NCI-H1105 treated with DMSO at 0.1 percent for 48 hours (cell line): ENCODE data around the gene MOSMO.

Experiments
- DNase-seq: peaks from one replicate; lab custom pipeline; 2025; lab: John Stamatoyannopoulos, UW

Gene MOSMO

DNA sequence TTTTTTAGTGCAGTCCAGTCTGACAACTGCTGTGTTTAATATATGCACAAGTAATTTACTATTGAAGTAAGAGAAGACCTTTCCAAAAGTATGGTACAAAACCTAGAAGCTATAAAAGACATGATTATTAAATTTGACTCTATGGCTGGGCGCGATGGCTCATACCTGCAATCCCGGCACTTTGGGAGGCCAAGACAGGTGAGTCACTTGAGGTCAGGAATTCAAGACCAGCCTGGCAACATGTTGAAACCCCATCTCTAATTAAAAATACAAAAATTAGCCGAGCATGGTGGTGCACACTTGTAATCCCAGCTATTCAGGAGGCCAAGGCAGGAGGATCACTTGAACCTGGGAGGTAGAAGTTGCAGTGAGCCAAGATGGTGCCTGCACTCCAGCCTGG, 43.1 kb downstream of the MOSMO start:
- DNase-seq: no peak

DNA sequence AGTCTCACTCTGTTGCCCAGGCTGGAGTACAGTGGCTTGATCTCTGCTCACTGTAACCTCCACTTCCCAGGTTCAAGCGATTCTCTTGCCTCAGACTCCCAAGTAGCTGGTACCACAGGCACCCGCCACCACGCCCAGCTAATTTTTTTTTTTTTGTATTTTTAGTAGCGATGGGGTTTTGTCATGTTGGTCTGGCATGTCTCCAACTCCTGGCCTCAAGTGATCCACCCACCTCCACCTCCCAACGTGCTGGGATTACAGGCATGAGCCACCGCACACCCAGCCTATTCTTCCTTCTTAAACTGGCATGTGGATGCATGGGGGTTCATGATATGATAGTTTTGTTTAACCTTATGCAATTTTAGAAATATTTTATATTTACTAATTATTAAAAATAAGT, 45.1 kb downstream of the MOSMO start:
- DNase-seq: no peak

- DNase-seq: no peak
Observed at GRCh38 chr16:22053921-22054341, 46.0 kb downstream of the MOSMO start.

DNA sequence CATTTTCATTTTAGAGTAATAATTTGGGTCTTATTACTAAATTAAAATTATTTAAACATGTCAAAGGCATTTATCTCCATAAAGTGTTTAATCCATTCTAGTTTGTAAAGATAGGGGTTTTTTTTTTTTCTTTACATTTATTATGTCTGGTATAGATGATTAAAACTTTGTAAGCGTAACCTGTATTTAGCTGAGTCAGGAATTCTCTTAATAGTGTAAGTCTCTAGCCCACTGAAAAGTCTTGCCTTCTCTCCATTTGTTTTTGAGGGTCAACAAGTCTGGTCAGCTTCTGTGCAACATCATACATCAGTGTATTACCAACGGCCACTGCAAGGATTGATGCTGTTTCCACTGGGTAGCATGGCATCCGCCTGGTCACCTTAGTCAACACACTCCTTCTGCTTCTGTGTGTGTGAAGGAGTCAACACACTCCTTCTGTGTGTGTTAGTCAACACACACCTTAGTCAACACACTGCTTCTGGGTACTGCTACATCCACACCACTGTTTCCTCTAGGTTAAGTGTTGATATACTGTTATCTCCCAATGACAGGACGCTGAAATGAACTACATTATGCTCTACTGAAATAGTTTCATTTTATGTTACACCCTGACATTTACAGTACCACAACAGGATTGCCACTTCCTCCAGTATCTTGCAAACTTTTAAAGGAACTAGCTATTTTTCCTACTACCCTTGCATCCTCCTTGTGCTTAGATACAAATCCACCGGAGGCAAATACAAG, 47.1 kb downstream of the MOSMO start:
- no peak for DNase-seq

DNA sequence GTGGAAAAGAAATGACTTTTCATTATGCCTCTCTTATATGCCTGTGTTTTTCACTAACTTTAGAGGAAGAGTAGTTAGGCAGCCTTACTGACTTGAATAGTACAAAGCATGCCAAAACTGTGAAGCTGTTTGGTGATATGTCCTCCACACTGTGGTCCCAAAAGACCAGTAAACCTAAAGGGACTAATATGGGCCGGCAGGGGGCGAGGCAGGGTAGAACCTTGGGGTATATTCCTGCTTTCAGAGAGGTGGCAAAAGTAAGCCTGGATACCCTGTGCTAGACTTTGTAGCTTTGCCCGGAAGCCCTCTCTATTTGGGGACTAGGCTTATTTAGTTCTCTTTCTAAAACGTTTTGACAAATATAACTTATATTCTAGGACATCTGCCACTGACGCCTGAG, 48.0 kb downstream of the MOSMO start:
- DNase-seq: no peak

GRCh38 chr16:22063888-22064467, 56.1 kb downstream of the MOSMO start:
- no peak for DNase-seq

DNA sequence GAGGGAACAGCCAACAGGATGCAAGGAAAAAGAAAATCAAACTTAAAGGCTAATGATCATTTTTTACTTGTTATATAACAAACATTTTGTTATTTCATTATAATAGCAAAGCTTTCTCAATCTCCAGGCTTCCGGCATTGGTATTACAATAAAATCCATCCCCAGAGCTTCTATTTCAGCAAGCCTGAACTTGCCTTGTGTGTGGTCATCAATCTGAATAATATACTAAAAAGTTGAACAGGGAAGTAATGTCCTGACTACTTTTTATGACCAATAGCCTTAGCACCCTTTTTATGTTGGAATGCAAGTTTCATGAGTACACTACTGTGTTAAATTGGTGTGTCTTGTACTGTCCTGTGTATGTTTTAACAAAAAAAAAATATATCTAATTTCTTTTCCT, 57.3 kb downstream of the MOSMO start:
- no peak for DNase-seq

DNA sequence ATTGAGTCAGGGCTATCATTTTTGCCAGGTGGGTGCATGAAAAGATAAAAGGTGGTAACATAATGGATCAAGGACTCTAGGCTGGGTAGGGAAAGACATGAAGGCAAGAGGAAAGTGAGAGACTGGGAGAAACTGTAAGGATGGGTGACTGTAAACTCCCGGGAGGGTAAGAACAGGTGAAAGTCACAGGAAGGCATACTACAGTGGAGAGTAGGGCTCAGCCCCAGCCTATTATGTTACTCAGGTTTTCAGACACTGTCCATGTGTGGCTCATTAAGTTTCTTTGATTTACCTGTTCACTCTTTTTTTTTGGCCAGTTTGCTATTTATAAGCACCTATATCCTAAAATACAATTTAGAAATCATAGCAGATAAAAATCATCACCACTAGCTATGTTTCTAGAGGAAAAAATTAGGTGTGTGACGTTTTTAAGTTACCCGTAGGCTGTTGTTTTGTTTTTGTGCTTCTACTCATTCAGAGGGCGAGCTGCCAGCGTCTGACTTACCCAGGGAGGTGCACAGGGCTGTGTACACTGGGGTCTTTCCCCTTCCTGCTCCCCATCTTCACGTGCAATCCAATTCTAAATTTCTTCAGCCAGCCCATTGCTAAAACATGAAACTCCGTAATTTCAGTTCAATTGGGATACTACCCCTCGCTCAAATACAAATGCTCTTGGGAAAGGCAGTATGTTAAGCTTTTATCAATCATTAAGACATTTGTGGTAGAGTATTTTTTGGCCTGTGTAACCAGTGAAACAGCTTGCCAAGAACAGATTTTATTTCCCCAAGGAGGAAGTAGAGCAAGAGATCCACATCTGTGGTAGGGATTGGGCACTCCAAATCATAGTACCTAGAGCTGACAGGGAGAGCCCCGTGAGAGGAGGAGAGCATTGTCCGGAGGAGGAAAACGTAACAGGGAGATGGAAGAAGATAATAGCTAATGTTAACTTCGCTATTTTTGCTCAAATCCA, 62.7 kb downstream of the MOSMO start:
- DNase-seq: no peak

GRCh38 chr16:22071331-22071910, 63.5 kb downstream of the MOSMO start:
- no peak for DNase-seq

DNA sequence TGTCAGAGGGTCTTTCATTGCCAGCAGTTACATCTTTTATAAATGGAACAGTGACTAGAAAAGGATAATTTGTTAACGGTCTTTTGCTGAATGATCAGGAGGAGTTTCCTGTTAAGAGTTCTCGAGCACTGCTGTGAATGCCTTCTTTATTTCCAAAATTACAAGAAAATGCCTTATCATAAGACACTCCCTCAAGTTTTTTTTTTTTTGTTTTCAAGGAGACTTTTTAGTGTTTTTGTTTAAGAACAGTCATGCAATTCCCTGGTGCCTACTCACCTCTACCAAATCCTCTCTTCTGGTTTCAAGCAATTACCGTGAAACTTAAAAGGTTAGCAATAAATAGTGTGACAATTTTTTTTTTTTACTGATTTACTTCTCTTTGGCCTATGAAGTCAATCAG, 65.4 kb downstream of the MOSMO start:
- DNase-seq: no peak

GRCh38 chr16:22075043-22075757, 67.3 kb downstream of the MOSMO start:
- DNase-seq: no peak

DNA sequence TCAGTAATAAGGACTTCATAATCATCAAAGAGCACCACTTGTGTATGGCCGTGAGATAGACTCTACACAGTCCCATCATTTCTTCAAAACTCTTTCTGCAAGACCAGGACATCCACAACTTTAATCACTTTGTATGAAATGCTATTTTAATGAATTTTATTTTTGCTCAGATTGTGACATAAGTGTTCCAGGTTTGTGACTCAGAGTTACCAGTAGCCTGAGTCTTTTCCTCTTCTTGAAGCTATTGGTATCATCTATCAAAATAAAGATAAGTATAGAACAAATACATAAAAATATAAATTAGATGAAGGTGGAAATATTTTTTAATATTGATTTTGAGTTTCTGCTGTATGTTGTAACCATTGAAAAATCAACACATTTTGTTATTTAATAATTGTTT, 67.9 kb downstream of the MOSMO start:
- DNase-seq: no peak

DNA sequence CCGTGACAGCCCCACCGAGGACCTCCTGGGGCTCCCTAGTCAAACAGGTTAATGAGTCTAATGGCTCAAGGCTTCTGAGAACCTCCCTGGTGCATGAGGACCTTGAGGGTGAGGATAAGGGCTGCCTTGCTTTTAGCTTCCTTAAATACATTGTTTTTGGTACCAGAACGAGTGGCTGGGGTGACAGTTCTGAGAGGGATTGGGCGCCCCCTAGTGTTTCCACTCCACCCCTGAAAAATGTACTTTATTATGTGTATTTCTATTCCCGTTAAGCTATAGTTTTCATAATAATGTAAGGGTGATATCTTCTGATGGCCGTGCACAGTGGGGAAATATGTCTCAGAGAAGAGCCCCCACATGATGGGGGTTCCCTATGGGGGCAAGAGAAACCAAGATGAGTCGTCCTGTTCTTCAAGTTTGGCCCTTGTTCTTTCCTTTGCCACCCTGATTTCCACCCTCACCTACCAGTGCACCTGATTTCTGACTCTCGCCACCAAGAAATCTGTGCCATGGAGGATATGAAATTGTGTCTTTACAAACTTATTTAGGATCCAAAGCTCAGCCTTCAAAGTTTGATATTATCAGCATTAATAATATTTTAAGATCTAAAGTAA, 69.9 kb downstream of the MOSMO start:
- peak; percentile 47 for DNase-seq

DNA sequence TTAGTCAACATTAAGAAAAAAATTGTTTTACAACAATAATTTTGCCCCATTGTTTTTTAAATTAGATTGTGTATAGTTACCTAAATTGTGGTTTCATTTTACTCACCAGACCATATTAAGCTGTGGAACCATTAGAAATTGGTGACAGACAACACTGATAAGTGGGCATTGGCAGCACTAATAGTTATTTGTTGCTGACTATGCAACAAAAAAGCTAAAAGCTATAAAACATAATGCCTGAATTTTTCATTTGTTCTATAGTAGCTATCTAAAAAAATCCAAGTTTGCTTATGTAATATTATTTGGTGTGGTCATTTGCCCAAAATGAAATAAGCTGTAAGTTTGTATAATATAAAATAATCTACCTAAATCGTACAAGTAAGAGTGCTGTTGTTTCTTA, 70.7 kb downstream of the MOSMO start:
- no peak for DNase-seq

DNA sequence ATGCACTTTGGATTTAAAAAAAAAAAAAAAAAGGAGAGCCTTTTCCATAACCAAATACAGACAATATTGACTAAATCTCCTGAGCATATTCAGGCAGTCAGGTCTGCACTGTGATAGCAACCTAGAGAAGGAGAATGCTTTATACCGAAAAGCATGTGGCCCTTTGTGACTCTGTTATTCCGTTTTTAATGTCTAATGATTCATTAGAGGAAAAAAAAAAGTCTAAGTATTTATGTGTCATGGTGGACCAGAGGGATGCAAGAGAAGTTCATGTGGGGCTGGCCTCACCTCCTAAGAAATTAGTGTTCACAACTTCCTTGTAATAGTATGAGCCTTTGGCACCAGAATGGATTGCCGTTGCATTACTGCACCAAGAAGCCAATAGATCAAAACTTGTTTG, 73.1 kb downstream of the MOSMO start:
- no peak for DNase-seq

- no peak for DNase-seq
Observed at GRCh38 chr16:22086440-22086839, 78.5 kb downstream of the MOSMO start.

GRCh38 chr16:22088642-22089041, 80.7 kb downstream of the MOSMO start:
- DNase-seq: no peak

DNA sequence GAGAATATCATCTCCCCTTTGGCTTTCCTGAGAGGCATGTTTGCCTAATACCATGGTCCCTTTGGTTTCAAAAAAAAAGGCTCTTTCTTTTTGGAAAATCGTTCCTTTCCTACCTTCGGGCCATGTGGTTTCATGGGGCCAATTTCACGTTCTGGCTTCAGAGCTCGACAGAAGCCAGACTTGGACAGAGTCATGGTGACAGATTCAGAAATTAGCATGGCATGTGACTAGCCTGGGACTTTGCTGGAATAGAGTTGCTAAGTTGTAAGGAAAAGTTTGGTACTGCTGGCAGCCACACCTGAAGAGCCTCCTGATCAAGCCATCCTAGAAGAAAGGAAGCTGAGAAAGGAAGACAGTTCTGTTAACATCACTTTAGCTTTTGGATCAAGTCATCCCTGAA, 82.0 kb downstream of the MOSMO start:
- DNase-seq: no peak

DNA sequence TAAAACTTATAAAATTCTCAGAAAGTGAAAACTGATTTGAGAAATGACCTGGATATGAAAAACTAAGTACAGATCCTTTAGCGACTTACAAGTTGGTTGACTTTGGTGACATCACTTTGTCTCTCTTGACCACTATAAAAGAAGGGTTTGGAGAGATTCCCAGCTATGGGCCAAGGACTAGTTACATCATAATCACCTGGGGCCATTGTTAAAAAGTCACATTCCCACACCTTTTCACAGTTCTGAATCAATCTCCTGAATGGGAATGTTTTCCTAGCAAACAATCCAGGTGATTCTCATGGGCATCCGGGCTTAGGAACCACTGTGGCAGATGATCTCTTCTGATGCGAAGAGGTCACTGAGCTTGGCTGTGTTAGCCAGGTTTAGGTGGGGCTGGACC, 83.8 kb downstream of the MOSMO start:
- no peak for DNase-seq

GRCh38 chr16:22092143-22092933, 84.4 kb downstream of the MOSMO start, which contains the start of gene VWA3A:
Gene VWA3A (plus strand): TSS chr16:22092541. CDS start chr16:22092638, 97 bp downstream.
- DNase-seq: no peak
